ENCODE results near the gene CRYBB1.

The CRYBB1 gene

DNA sequence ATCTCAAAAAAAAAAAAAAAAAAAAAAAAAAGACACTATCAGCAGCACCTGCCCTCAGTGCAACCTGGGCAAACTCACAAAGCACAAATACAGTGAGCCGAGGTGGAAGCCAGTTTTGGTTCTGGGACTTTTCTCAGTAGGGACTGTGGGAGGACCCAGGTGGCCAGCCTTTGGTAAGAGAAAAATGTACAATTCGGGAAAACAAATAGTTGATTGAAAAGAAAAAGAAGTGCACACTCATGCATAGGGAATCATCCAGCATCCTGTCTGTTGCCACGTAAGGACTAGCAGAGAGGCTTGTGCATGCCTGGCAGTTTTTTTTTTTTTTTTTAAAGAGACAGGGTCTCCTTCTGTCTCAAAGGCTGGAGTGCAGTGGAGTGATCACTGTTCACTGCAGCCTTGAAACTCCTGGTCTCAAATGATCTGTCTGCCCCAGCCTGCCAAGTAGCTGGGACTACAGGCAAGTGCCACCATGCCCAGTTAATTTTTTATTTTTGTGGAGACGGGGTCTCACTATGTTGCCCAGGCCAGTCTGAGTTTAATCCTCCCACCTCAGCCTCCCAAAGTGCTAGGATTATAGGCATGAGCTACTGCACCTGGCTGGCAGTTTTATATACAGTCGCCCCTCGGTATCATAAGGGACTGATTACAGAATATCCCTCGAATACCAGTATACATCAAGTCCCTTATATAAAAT, 64.6 kb downstream of the CRYBB1 start:
- DNase-seq (ENCODE audit: low read depth in 2 of 2), result no peak

DNA sequence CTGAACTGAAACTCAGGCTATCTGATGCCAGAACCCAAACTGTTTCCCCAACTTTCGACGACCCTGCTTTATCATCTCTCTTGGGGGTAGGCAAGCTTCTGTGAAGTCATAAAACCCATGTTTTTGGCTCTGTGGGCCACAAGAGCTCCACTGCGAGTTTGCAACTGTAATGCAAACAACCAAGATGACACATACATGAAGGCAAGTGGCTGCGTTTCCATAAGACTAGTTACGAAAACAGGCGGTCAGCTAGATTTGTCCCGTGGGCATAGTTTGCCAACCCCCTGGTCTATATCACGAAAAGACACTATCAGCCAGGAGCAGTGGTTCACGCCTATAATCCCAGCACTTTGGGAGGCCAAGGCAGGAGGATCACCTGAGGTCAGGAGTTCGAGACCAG, 65.4 kb downstream of the CRYBB1 start:
- no peak for DNase-seq (ENCODE audit: low read depth in 2 of 2)

DNA sequence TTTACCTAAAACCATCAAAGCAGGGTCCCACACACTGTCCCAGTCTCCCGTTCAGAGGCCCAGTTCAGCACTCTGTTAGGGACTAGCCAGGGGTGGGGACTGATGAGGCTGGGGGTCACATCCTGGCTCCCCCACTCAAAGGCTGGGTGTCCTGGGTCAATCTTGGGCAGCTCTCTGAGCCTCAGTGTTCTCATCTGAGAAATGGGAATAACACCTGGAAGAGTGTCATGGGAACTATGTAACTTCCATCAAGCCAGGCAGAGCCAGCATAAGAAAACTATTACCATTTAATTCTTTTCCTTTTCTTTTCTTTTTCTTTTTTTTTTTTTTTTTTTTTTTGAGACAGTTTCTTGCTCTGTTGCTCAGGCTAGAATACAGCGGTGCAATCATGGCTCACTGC, 66.3 kb downstream of the CRYBB1 start:
- no peak for DNase-seq (ENCODE audit: low read depth in 2 of 2)

DNA sequence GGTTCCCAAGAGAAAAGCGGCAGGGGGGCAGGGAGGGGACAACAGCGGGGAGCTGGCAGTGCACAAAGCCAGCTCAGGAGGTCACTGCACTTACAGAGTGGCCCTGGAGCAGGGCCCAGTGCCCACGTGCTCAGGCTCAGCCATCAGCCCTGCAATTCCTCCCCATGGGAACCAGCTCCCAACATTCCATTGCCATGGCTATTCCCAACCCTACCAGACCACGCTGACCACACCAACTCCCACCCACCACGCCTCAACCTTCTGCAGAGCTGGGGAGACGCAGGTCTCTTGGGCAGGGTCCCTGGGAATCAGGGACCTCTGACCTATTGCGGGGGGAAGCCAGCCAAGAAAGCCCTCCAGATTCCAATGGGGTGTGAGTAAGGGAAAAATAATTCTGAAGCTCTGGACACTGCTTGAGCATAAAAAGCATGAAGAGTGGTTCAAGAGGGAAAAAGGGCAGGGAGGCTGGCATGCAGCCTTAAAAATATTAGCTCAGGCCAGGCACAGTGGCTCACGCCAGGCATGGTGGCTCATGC, 67.3 kb downstream of the CRYBB1 start:
- no peak for DNase-seq (ENCODE audit: low read depth in 2 of 2)

DNA sequence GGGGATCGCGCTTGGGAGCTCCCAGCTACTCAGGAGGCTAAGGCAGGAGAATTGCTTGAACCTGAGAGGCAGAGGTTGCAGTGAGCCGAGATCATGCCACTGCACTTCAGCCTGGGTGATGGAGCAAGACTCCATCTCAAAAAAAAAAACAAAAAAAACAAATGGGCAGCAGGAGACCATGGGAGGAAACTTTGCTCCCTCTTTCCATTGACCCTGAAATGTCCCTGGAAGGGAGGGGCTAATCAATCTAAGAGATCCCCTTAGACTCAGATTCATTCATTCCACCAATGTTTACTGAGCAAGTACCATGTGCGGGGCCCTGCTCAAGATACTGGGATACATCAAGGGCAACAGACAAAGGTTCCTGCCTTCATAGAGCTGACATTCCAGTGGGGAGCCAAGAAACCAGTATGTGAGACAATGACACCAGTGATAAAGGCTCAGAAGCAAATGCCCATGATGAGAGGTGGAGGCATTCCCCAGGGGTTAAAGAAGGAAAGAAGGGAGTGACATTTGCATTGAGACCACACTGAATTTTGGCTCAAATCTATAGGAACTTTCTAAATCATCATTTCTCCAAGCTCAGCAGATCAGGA, 67.8 kb downstream of the CRYBB1 start:
- DNase-seq (ENCODE audit: low read depth in 2 of 2), result no peak
